Neuronal stem cell (in vitro differentiated cells): ENCODE data around the gene PRL.

Experiments
- DNase-seq: peaks from one replicate; pipeline ENCODE4 v3.0.0-alpha.2; 2013; ENCODE audit warnings: low spot score
- H2AFZ ChIP-seq: one replicate; pipeline ENCODE4 v1.6.1; 2013; ENCODE audit warnings: mild to moderate bottlenecking, low read length, inconsistent platforms
- H2AK5ac ChIP-seq: 2 replicates; pipeline ENCODE4 v1.6.1; 2013; ENCODE audit warnings: low read depth, mild to moderate bottlenecking, inconsistent platforms, low read length, moderate library complexity, mixed read lengths
- H2BK120ac ChIP-seq: 2 replicates; pipeline ENCODE4 v1.6.1; 2013; ENCODE audit warnings: low read depth, mild to moderate bottlenecking, inconsistent platforms, low read length, moderate library complexity, mixed read lengths
- H2BK12ac ChIP-seq: one replicate; pipeline ENCODE4 v1.6.1; 2013; ENCODE audit warnings: low read length, inconsistent platforms
- H2BK15ac ChIP-seq: 2 replicates; pipeline ENCODE4 v1.6.1; 2013; ENCODE audit warnings: mild to moderate bottlenecking, low read length, inconsistent platforms, mixed read lengths
- H2BK5ac ChIP-seq: one replicate; pipeline ENCODE4 v1.6.1; 2013; ENCODE audit warnings: inconsistent platforms, mild to moderate bottlenecking, low read length, moderate library complexity
- H3K14ac ChIP-seq: one replicate; pipeline ENCODE4 v1.6.1; 2013; ENCODE audit warnings: low read length, inconsistent platforms
- H3K18ac ChIP-seq: 2 replicates; pipeline ENCODE4 v1.6.1; 2013; ENCODE audit warnings: low read length, inconsistent platforms
- H3K23ac ChIP-seq: 2 replicates; pipeline ENCODE4 v1.6.1; 2013; ENCODE audit warnings: low read depth, mild to moderate bottlenecking, mixed read lengths, low read length, inconsistent platforms; ENCODE audit not compliant: poor library complexity
- H3K27ac ChIP-seq: replicated peaks from 3 replicates; pipeline ENCODE4 v1.5.1; 2013; ENCODE audit warnings: low read length, inconsistent platforms
- H3K27me3 ChIP-seq, 3 experiments: 2 replicates each; pipeline ENCODE4 v1.6.1; 2013; ENCODE audit warnings: low read length in 3 of 3, mild to moderate bottlenecking in 2 of 3, inconsistent platforms in 1 of 3, low read depth in 1 of 3, mixed read lengths in 1 of 3, moderate library complexity in 1 of 3; ENCODE audit not compliant: control insufficient read depth in 3 of 3, insufficient read depth in 3 of 3
- H3K36me3 ChIP-seq, 2 donors: replicated peaks in 1 of 2; 2 replicates each; pipeline ENCODE4 v1.6.1; 2013; ENCODE audit warnings: low read length in 2 of 2; ENCODE audit not compliant: control insufficient read depth in 2 of 2, insufficient read depth in 2 of 2
- H3K4ac ChIP-seq: 2 replicates; pipeline ENCODE4 v1.6.1; 2013; ENCODE audit warnings: inconsistent platforms, mild to moderate bottlenecking, low read length, moderate library complexity
- H3K4me1 ChIP-seq, 2 donors: 1 replicate in 1 of 2; 2 replicates in 1 of 2; pipeline ENCODE4 v1.6.1; 2013; ENCODE audit warnings: low read length in 2 of 2, low read depth in 1 of 2; ENCODE audit not compliant: control insufficient read depth in 2 of 2, insufficient read depth in 1 of 2
- H3K4me2 ChIP-seq: one replicate; pipeline ENCODE4 v1.6.1; 2013; ENCODE audit warnings: mild to moderate bottlenecking, low read length, inconsistent platforms; ENCODE audit not compliant: insufficient read depth, poor library complexity, severe bottlenecking
- H3K4me3 ChIP-seq, 2 donors: 2 replicates each; pipeline ENCODE4 v1.5.1; 2013; ENCODE audit warnings: low read length in 2 of 2, mild to moderate bottlenecking in 2 of 2, inconsistent platforms in 1 of 2, moderate library complexity in 1 of 2
- H3K79me1 ChIP-seq: one replicate; pipeline ENCODE4 v1.6.1; 2013; ENCODE audit warnings: low read depth, mild to moderate bottlenecking, inconsistent platforms, low read length, moderate library complexity
- H3K9ac ChIP-seq: one replicate; pipeline ENCODE4 v1.6.1; 2013; ENCODE audit warnings: mild to moderate bottlenecking, low read depth, low read length, inconsistent platforms; ENCODE audit not compliant: poor library complexity
- H3K9me3 ChIP-seq, 2 donors: replicated peaks in 1 of 2; 2 replicates each; pipeline versions ENCODE3 to v1.6.1; 2013; ENCODE audit warnings: low read length in 2 of 2, mild to moderate bottlenecking in 2 of 2, inconsistent platforms in 1 of 2, low read depth in 1 of 2, mixed read lengths in 1 of 2, moderate library complexity in 1 of 2; ENCODE audit not compliant: control insufficient read depth in 2 of 2, insufficient read depth in 1 of 2
- H4K8ac ChIP-seq: one replicate; pipeline ENCODE4 v1.6.1; 2013; ENCODE audit warnings: low read depth, mild to moderate bottlenecking, inconsistent platforms, low read length, moderate library complexity
- H4K91ac ChIP-seq: one replicate; pipeline ENCODE4 v1.6.1; 2013; ENCODE audit warnings: low read length, low read depth, mild to moderate bottlenecking, inconsistent platforms; ENCODE audit not compliant: poor library complexity
- WGBS, 2 donors: extraction: QIAGEN DNeasy Blood & Tissue Kit; methylation state at CpG; one replicate each; pipeline ENCODE4 v1.1.7; 2013; ENCODE audit warnings: missing lambda C conversion rate in 2 of 2, mixed read lengths in 1 of 2; ENCODE audit not compliant: insufficient read length in 2 of 2, insufficient replicate concordance in 1 of 2; ENCODE audit errors: extremely low coverage in 2 of 2; 5-methylcytosine and 5-hydroxymethylcytosine counted together

The PRL gene

GRCh38 chr6:22298475-22298890 lies 1.6 kb upstream of the PRL start:
- WGBS, 2 donors, result no CpG with 5 or more reads among the region's 1 CpG
- Histone ChIP-seq H3K23ac (no peak overlapping the region), H4K91ac (no peak overlapping the region), H3K4me1 (peaks cover 2% of the 10 kb centered on the region in 2 donors), H3K4ac (no peak overlapping the region), H3K4me2 (no peak overlapping the region), H3K9me3 (no peaks in the 10 kb centered on the region), H3K18ac (no peak overlapping the region), H2BK120ac (no peak overlapping the region), H4K8ac (no peak overlapping the region), H3K36me3 (no peaks in the 10 kb centered on the region), H2BK15ac (no peak overlapping the region), H3K14ac (no peak overlapping the region), H3K27me3 (no peaks in the 10 kb centered on the region), H2BK5ac (no peak overlapping the region), H2AFZ (peak overlapping the region; percentile 9), H3K9ac (no peak overlapping the region), H3K4me3 (no peak overlapping the region), H3K79me1 (peaks cover 2% of the 10 kb centered on the region), H3K27ac (no peak overlapping the region), H2BK12ac (no peak overlapping the region), H2AK5ac (no peak overlapping the region)
- DNase-seq, result no peak

- no peak overlapping the region for H3K23ac ChIP-seq
- no peaks in the 10 kb centered on the region for H3K79me1 ChIP-seq
- H3K4me3 ChIP-seq, result no peak overlapping the region
- H3K18ac ChIP-seq, result no peak overlapping the region
- H2AFZ ChIP-seq, result no peak overlapping the region
- H3K9ac ChIP-seq, result no peak overlapping the region
- no peak overlapping the region for H4K91ac ChIP-seq
- no peak overlapping the region for H3K4ac ChIP-seq
- WGBS, 2 donors, result no CpG with 5 or more reads among the region's 1 CpG
- H3K4me2 ChIP-seq, result no peak overlapping the region
- H2AK5ac ChIP-seq, result no peak overlapping the region
- H4K8ac ChIP-seq, result no peak overlapping the region
- H2BK15ac ChIP-seq, result no peak overlapping the region
- DNase-seq, result no peak
- H2BK12ac ChIP-seq, result no peak overlapping the region
- H3K9me3 ChIP-seq, result no peaks in the 10 kb centered on the region
- H3K36me3 ChIP-seq, result no peaks in the 10 kb centered on the region
- no peak overlapping the region for H3K27ac ChIP-seq
- no peak overlapping the region for H2BK120ac ChIP-seq
- H2BK5ac ChIP-seq, result no peak overlapping the region
- H3K27me3 ChIP-seq, result no peaks in the 10 kb centered on the region
- H3K14ac ChIP-seq, result no peak overlapping the region
- H3K4me1 ChIP-seq, result peaks cover 0 to 2% of the 10 kb centered on the region in 2 donors
Observed at GRCh38 chr6:22296067-22296466, 769 bp downstream of the PRL start.

- H4K8ac ChIP-seq, result no peak overlapping the region
- H3K9ac ChIP-seq, result no peak overlapping the region
- no peak overlapping the region for H3K14ac ChIP-seq
- no peak overlapping the region for H2BK5ac ChIP-seq
- H3K23ac ChIP-seq, result no peak overlapping the region
- H3K4me2 ChIP-seq, result no peak overlapping the region
- H3K4ac ChIP-seq, result no peak overlapping the region
- no peak overlapping the region for H2AFZ ChIP-seq
- no peak overlapping the region for H3K4me3 ChIP-seq
- no peak overlapping the region for H2BK120ac ChIP-seq
- H3K27me3 ChIP-seq, result no peaks in the 10 kb centered on the region
- H2BK15ac ChIP-seq, result no peak overlapping the region
- H2AK5ac ChIP-seq, result no peak overlapping the region
- H3K27ac ChIP-seq, result no peak overlapping the region
- H3K79me1 ChIP-seq, result no peaks in the 10 kb centered on the region
- DNase-seq, result no peak
- H4K91ac ChIP-seq, result no peak overlapping the region
- H3K18ac ChIP-seq, result no peak overlapping the region
- peaks cover 0 to under 1% of the 10 kb centered on the region in 2 donors for H3K4me1 ChIP-seq
- WGBS, 2 donors, result no CpG with 5 or more reads among the region's 9 CpGs
- no peak overlapping the region for H2BK12ac ChIP-seq
- peaks cover 0 to under 1% of the 10 kb centered on the region in 2 donors for H3K9me3 ChIP-seq
- no peaks in the 10 kb centered on the region for H3K36me3 ChIP-seq
Observed at GRCh38 chr6:22295145-22295544, 1.7 kb downstream of the PRL start.

- H3K4me3 ChIP-seq, result no peak overlapping the region
- peak overlapping the region; percentile 21 for H2AFZ ChIP-seq
- no peak overlapping the region for H4K91ac ChIP-seq
- no peak overlapping the region for H2BK120ac ChIP-seq
- peak overlapping the region; percentile 60 for H2BK15ac ChIP-seq
- no peak overlapping the region for H2BK5ac ChIP-seq
- H3K14ac ChIP-seq, result peak overlapping the region; percentile 95
- no peak for DNase-seq
- peaks cover 0 to 2% of the 10 kb centered on the region in 2 donors for H3K9me3 ChIP-seq
- no CpG with 5 or more reads among the region's 17 CpGs for WGBS, 2 donors
- no peak overlapping the region for H2BK12ac ChIP-seq
- H3K23ac ChIP-seq, result no peak overlapping the region
- no peaks in the 10 kb centered on the region for H3K27me3 ChIP-seq
- H2AK5ac ChIP-seq, result peak overlapping the region; percentile 38
- no peak overlapping the region for H3K4me2 ChIP-seq
- H3K4ac ChIP-seq, result no peak overlapping the region
- no peaks in the 10 kb centered on the region for H3K4me1 ChIP-seq
- no peaks in the 10 kb centered on the region for H3K36me3 ChIP-seq
- no peaks in the 10 kb centered on the region for H3K79me1 ChIP-seq
- no peak overlapping the region for H4K8ac ChIP-seq
- H3K18ac ChIP-seq, result peak overlapping the region; percentile 91
- H3K9ac ChIP-seq, result no peak overlapping the region
- no peak overlapping the region for H3K27ac ChIP-seq
Observed at GRCh38 chr6:22294301-22294700, 2.5 kb downstream of the PRL start.
